Ovary (tissue), 3 donors: ENCODE measurements around the gene NTRK3.

Experiments used
- CTCF ChIP-seq, 3 donors: fragments of 450-650 bp in 2 of 3; fragments of 200-600 bp in 1 of 3; IDR thresholded peaks; one replicate each; pipeline versions ENCODE4 v1.5.1 to v1.8.0; 2016 to 2022; ENCODE audit warnings: antibody characterized with exemption in 3 of 3, mild to moderate bottlenecking in 1 of 3
- POLR2A ChIP-seq: fragments of 450-650 bp; IDR thresholded peaks from one replicate; pipeline ENCODE4 v1.6.1; 2017; ENCODE audit warnings: antibody characterized with exemption, mild to moderate bottlenecking, moderate library complexity
- donor health status: DM: no; HTN: no; CAD: no.

- TF ChIP-seq CTCF (IDR thresholded peaks at IDR 0.05) (no peak), POLR2A (no peak)
These were observed 129.7 kb downstream of the NTRK3 start for GRCh38 chr15:88126695-88127431.
